GM12878 (cell line): ENCODE data around the gene IRAK2. TPM values are rescaled to one million over a fixed set of nuclear protein-coding genes. Genes with fewer than 3 reads are reported as not detected.

Experiments
- ATAC-seq: fragments of 200-7000 bp; cut with Tn5 transposase; 3 replicates; pipeline ENCODE4 v1.9.1; 2020; ENCODE audit warnings: mild to moderate bottlenecking, moderate library complexity
- BruUV-seq: library from RNA; stranded (reverse); fragments of 400-500 nt; replicated peaks from 2 replicates; lab custom pipeline; 2021; lab: Mats Ljungman, UMichigan
- CTCF ChIA-PET: fragments of 300-600 bp; sonication (Branson Sonifier 250); formaldehyde crosslinking; extraction: SDS; loops from one replicate; lab custom pipeline; 2021; ENCODE audit warnings: inconsistent platforms; lab: Yijun Ruan, JAX
- POLR2A ChIA-PET: fragments of 350-600 bp; formaldehyde crosslinking; extraction: SDS; loops from one replicate; lab custom pipeline; 2021; ENCODE audit warnings: inconsistent platforms; lab: Charles Lee
- RAD21 ChIA-PET: fragments of 300-600 bp; sonication (Branson Sonifier 250); formaldehyde crosslinking; loops from one replicate; lab custom pipeline; 2023; ENCODE audit warnings: antibody characterized with exemption; ENCODE audit not compliant: unreplicated experiment; lab: Charles Lee
- SMC1A ChIA-PET: fragments of 300-600 bp; sonication (Branson Sonifier 250); formaldehyde crosslinking; loops from one replicate; lab custom pipeline; 2023; ENCODE audit not compliant: unreplicated experiment, uncharacterized antibody; lab: Charles Lee
- DNase-seq: peaks from one replicate; pipeline ENCODE4 v3.0.0-alpha.2; 2011; ENCODE audit warnings: low read depth, low spot score
- FAIRE-seq: peaks from 3 replicates; lab custom pipeline; 2011; peaks lifted over from hg19 to GRCh38; lab: Jason Lieb, UNC
- H2AFZ ChIP-seq: 2 replicates; pipeline ENCODE4 v1.6.0; 2011; ENCODE audit warnings: low read depth, low read length, control low read depth; ENCODE audit not compliant: control insufficient read depth
- H3K27ac ChIP-seq: 2 replicates; pipeline ENCODE4 v1.5.1; 2011; ENCODE audit warnings: control low read depth; ENCODE audit not compliant: control insufficient read depth, insufficient read depth
- H3K27me3 ChIP-seq, 2 experiments: replicated peaks in 1 of 2; 2 replicates each; pipeline versions ENCODE4 v1.6.0 to v1.6.1; 2011; ENCODE audit warnings: low read length in 1 of 2; ENCODE audit not compliant: control insufficient read depth in 2 of 2, insufficient read depth in 2 of 2
- H3K36me3 ChIP-seq, 2 experiments: 2 replicates each; pipeline ENCODE4 v1.5.1; 2011; ENCODE audit warnings: low read length in 1 of 2; ENCODE audit not compliant: control insufficient read depth in 2 of 2, insufficient read depth in 2 of 2
- H3K4me1 ChIP-seq: 2 replicates; pipeline ENCODE4 v1.6.1; 2011; ENCODE audit warnings: mild to moderate bottlenecking, low read length, moderate library complexity, mixed read lengths; ENCODE audit not compliant: control insufficient read depth, insufficient read depth
- H3K4me2 ChIP-seq: 2 replicates; pipeline ENCODE4 v1.6.0; 2011; ENCODE audit warnings: control low read depth; ENCODE audit not compliant: control insufficient read depth, insufficient read depth
- H3K4me3 ChIP-seq: fragments of 200-600 bp; sonication (generic); 2 replicates; pipeline ENCODE4 v1.5.1; 2016
- H3K79me2 ChIP-seq: 2 replicates; pipeline ENCODE4 v1.6.0; 2011; ENCODE audit warnings: low read length; ENCODE audit not compliant: control insufficient read depth, insufficient read depth
- H3K9ac ChIP-seq: 2 replicates; pipeline ENCODE4 v1.8.0; 2011; ENCODE audit warnings: low read length, control low read depth, mixed read lengths; ENCODE audit not compliant: control insufficient read depth, insufficient read depth
- H3K9me3 ChIP-seq: replicated peaks from 3 replicates; pipeline ENCODE4 v1.5.1; 2011; ENCODE audit warnings: mild to moderate bottlenecking, low read length; ENCODE audit not compliant: control insufficient read depth, insufficient read depth
- H4K20me1 ChIP-seq: 2 replicates; pipeline ENCODE4 v1.6.0; 2011; ENCODE audit not compliant: control insufficient read depth, insufficient read depth
- BMI1 ChIP-seq: fragments of 450-650 bp; IDR thresholded peaks from 2 replicates; pipeline ENCODE4 v1.6.1; 2016; ENCODE audit warnings: mild to moderate bottlenecking, moderate library complexity, borderline replicate concordance
- CBFB ChIP-seq: IDR thresholded peaks from 2 replicates; pipeline ENCODE4 v1.6.1; 2016; ENCODE audit warnings: antibody characterized with exemption, low read depth
- CEBPB ChIP-seq, 2 experiments: fragments of 150-350 bp in 1 of 2; IDR thresholded peaks; 2 replicates each; pipeline ENCODE4 v1.6.1; 2012 to 2014; ENCODE audit warnings: low read depth in 2 of 2, low read length in 2 of 2, borderline replicate concordance in 1 of 2, inconsistent platforms in 1 of 2
- DPF2 ChIP-seq: fragments of 450-650 bp; IDR thresholded peaks from 2 replicates; pipeline ENCODE4 v1.6.1; 2017; ENCODE audit warnings: mild to moderate bottlenecking
- FOS ChIP-seq: IDR thresholded peaks from 3 replicates; pipeline ENCODE4 v1.6.1; 2011; ENCODE audit warnings: borderline replicate concordance; ENCODE audit not compliant: insufficient read length; ENCODE audit errors: extremely low read depth
- KAT2A ChIP-seq: conservative IDR thresholded peaks from 2 replicates; pipeline ENCODE4 v1.6.1; 2011; ENCODE audit warnings: low read depth, low read length; ENCODE audit not compliant: control insufficient read depth
- MYB ChIP-seq: fragments of 150-350 bp; IDR thresholded peaks from 2 replicates; pipeline ENCODE4 v1.6.1; 2014; ENCODE audit warnings: mild to moderate bottlenecking, low read depth, low read length, borderline replicate concordance
- PAX8 ChIP-seq: fragments of 450-650 bp; IDR thresholded peaks from 2 replicates; pipeline ENCODE4 v1.6.1; 2017; ENCODE audit warnings: mild to moderate bottlenecking, moderate library complexity
- POLR2A ChIP-seq: IDR thresholded peaks from 2 replicates; pipeline ENCODE4 v1.6.1; 2011; ENCODE audit warnings: low read depth, mild to moderate bottlenecking, low read length
- POU2F2 ChIP-seq: IDR thresholded peaks from 3 replicates; pipeline ENCODE4 v1.6.1; 2011; ENCODE audit warnings: low read depth, mild to moderate bottlenecking, low read length, borderline replicate concordance
- RBBP5 ChIP-seq: fragments of 200-600 bp; sonication (generic); conservative IDR thresholded peaks from 2 replicates; pipeline ENCODE4 v1.6.1; 2016
- SP1 ChIP-seq: IDR thresholded peaks from one replicate; pipeline ENCODE4 v1.6.1; 2011; ENCODE audit warnings: low read depth, low read length
- SREBF1 ChIP-seq: IDR thresholded peaks from 2 replicates; pipeline ENCODE4 v1.6.1; 2012; ENCODE audit warnings: mild to moderate bottlenecking, low read length
- SREBF2 ChIP-seq: IDR thresholded peaks from 2 replicates; pipeline ENCODE4 v1.6.1; 2012; ENCODE audit warnings: mild to moderate bottlenecking, low read length
- TCF3 ChIP-seq: IDR thresholded peaks from 2 replicates; pipeline ENCODE4 v1.6.1; 2012; ENCODE audit warnings: low read depth, mild to moderate bottlenecking, low read length, borderline replicate concordance; ENCODE audit not compliant: insufficient read depth
- TCF7 ChIP-seq: IDR thresholded peaks from 2 replicates; pipeline ENCODE4 v1.6.1; 2014; ENCODE audit warnings: antibody characterized with exemption, borderline replicate concordance
- ZNF274 ChIP-seq: IDR thresholded peaks from one replicate; pipeline ENCODE4 v1.8.0; 2011; ENCODE audit not compliant: insufficient read length, insufficient read depth
- WGBS: methylation state at CpG from one replicate; pipeline ENCODE4 v1.1.6; 2016; ENCODE audit warnings: low lambda C conversion rate; ENCODE audit not compliant: insufficient replicate concordance, insufficient coverage; ENCODE audit errors: missing lambda C conversion rate; 5-methylcytosine and 5-hydroxymethylcytosine counted together
- in situ Hi-C: fragments of 300-500 bp; cut with MboI; formaldehyde crosslinking; loops from 9 replicates; pipeline ENCODE4 v1.14.3; 2018; ENCODE audit warnings: mixed read lengths
- intact Hi-C: fragments of 100-400 bp; cut with micrococcal nuclease; formaldehyde crosslinking; loops from one replicate; pipeline ENCODE4 v1.14.2; 2022; ENCODE audit not compliant: unreplicated experiment
- polyA plus RNA-seq, 11 experiments: library from polyadenylated mRNA; depleted of rRNA in 4 of 11; unstranded in 6 of 11; stranded (reverse) in 5 of 11; fragments of >200 nt; fragmentation: Nextera tagmentation in 4 of 11; fragmentation: Illumina TruSeq in 1 of 11; extraction: Ambion mirVana in 4 of 11; extraction: Trizol in 1 of 11; gene quantifications; 1 replicate in 1 of 11; 2 replicates in 10 of 11; pipeline versions ENCODE4 v1.2.1 to v1.2.3, GENCODE V29; 2011 to 2016; ENCODE audit warnings: inconsistent platforms in 2 of 11, missing spikeins in 2 of 11, low read depth in 1 of 11
- total RNA-seq, 4 experiments: library from RNA; depleted of rRNA in 3 of 4; stranded (reverse); fragments of >200 nt in 3 of 4; fragmentation: Illumina TruSeq in 1 of 4; extraction: Trizol in 1 of 4; gene quantifications; 2 replicates each; pipeline versions ENCODE4 v1.2.1 to v1.2.3, GENCODE V29; 2013 to 2021
- TF ChIP-seq, protein P1 (sequence below): fragments of 450-650 bp; IDR thresholded peaks from 2 replicates; pipeline ENCODE4 v1.6.1; 2018; ENCODE audit warnings: borderline replicate concordance, mild to moderate bottlenecking; ENCODE audit not compliant: partially characterized antibody
- TF ChIP-seq, protein P2 (sequence below): fragments of 450-650 bp; IDR thresholded peaks from 2 replicates; pipeline ENCODE4 v1.6.1; 2017; ENCODE audit warnings: mild to moderate bottlenecking
- TF ChIP-seq, protein P3 (sequence below): fragments of 450-650 bp; IDR thresholded peaks from 2 replicates; pipeline ENCODE4 v1.6.1; 2017; ENCODE audit warnings: mild to moderate bottlenecking, low read depth, inconsistent platforms; ENCODE audit not compliant: poor library complexity, severe bottlenecking

IRAK2 gene
- total and polyA plus RNA-seq, 10 of the 15 experiments (the other 5 are each of a cell fraction or from before 2014, with no cell fraction given): 0.48 to 5.7 (median 4.5) TPM

DNA sequence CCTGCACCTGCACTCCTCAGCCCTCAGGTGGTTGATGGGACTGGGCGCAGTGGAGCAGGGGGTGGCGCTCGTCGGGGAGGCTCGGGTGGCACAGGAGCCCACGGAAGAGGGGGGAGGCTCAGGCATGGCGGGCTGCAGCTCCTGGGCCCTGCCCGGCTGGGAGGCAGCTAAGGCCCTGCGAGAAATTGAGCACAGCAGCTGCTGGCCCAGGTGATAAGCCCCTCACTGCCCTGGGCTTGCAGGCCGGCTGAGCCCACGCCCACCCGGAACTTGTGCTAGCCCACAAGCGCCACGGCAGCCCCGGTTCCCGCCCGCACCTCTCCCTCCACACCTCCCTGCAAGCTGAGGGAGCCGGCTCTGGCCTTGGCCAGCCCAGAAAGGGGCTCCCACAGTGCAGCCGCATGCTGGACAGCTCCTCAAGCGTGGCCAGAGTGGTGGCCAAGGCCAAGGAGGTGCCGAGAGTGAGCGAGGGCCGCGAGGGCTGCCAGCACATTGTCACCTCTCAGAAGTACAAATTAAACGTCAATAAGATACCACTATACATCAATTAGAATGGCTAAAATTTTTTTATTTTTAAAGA, 28.2 kb upstream of the IRAK2 start (continued):
- TF ChIP-seq, protein P1, sequence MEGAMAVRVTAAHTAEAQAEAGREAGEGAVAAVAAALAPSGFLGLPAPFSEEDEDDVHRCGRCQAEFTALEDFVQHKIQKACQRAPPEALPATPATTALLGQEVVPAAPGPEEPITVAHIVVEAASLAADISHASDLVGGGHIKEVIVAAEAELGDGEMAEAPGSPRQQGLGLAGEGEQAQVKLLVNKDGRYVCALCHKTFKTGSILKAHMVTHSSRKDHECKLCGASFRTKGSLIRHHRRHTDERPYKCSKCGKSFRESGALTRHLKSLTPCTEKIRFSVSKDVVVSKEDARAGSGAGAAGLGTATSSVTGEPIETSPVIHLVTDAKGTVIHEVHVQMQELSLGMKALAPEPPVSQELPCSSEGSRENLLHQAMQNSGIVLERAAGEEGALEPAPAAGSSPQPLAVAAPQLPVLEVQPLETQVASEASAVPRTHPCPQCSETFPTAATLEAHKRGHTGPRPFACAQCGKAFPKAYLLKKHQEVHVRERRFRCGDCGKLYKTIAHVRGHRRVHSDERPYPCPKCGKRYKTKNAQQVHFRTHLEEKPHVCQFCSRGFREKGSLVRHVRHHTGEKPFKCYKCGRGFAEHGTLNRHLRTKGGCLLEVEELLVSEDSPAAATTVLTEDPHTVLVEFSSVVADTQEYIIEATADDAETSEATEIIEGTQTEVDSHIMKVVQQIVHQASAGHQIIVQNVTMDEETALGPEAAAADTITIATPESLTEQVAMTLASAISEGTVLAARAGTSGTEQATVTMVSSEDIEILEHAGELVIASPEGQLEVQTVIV: no peak
- no peak for TF ChIP-seq TCF7
- TF ChIP-seq, protein P2, sequence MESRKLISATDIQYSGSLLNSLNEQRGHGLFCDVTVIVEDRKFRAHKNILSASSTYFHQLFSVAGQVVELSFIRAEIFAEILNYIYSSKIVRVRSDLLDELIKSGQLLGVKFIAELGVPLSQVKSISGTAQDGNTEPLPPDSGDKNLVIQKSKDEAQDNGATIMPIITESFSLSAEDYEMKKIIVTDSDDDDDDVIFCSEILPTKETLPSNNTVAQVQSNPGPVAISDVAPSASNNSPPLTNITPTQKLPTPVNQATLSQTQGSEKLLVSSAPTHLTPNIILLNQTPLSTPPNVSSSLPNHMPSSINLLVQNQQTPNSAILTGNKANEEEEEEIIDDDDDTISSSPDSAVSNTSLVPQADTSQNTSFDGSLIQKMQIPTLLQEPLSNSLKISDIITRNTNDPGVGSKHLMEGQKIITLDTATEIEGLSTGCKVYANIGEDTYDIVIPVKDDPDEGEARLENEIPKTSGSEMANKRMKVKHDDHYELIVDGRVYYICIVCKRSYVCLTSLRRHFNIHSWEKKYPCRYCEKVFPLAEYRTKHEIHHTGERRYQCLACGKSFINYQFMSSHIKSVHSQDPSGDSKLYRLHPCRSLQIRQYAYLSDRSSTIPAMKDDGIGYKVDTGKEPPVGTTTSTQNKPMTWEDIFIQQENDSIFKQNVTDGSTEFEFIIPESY: no peak
- TF ChIP-seq CBFB: no peak
- TF ChIP-seq CEBPB (IDR thresholded peaks at IDR 0.05; ENCODE audit: borderline replicate concordance in 1 of 2, low read depth in 2 of 2, low read length in 2 of 2): no peak
- no peak for TF ChIP-seq SP1
- TF ChIP-seq FOS: no peak

DNA sequence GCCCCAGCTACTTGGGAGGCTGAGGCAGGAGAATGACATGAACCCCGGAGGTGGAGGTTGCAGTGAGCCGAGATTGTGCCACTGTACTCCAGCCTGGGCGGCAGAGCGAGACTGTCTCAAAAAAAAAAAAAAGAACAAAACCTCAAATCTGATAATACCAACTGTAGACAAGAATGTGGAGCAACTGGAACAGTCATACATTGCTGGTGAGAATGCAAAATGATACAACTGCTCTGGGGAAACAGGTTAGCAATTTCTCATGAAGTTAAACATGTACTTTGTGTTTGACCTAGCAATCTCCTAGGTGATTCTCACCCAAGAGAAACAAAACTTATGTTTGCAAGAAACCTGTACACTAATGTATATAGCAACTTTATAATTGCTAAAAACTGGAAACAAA, 27.5 kb upstream of the IRAK2 start:
- Histone ChIP-seq H4K20me1 (no peaks in the 10 kb centered on the region), H3K4me1 (no peaks in the 10 kb centered on the region; the same call in 1 of the 2 replicates), H3K9me3 (no peaks in the 10 kb centered on the region; the same call in 1 of the 3 replicates), H3K79me2 (peaks cover 7% of the 10 kb centered on the region), H3K27me3 (no peaks in the 10 kb centered on the region), H3K4me2 (no peak overlapping the region), H3K4me3 (no peak overlapping the region), H3K9ac (no peak overlapping the region), H2AFZ (no peak overlapping the region), H3K27ac (no peak overlapping the region), H3K36me3 (no peaks in the 10 kb centered on the region)
- in situ Hi-C loops (no loop called here), intact Hi-C loops (no loop called here)
- BruUV-seq: no TSS peak
- 65% methylated on average over 4 of the region's 4 CpGs for WGBS
- DNase-seq: no peak
- ATAC-seq: no peak
- CTCF ChIA-PET: no interaction called here
- SMC1A ChIA-PET: no interaction called here
- FAIRE-seq: no peak
- POLR2A ChIA-PET: no interaction called here
- RAD21 ChIA-PET: no interaction called here
- TF ChIP-seq POLR2A (no peak), POU2F2 (no peak), SREBF1 (no peak), ZNF274 (no peak), KAT2A (no peak), TCF3 (no peak), RBBP5 (no peak), PAX8 (no peak), DPF2 (no peak), SREBF2 (no peak), BMI1 (no peak), MYB (no peak)
- TF ChIP-seq, protein P3, sequence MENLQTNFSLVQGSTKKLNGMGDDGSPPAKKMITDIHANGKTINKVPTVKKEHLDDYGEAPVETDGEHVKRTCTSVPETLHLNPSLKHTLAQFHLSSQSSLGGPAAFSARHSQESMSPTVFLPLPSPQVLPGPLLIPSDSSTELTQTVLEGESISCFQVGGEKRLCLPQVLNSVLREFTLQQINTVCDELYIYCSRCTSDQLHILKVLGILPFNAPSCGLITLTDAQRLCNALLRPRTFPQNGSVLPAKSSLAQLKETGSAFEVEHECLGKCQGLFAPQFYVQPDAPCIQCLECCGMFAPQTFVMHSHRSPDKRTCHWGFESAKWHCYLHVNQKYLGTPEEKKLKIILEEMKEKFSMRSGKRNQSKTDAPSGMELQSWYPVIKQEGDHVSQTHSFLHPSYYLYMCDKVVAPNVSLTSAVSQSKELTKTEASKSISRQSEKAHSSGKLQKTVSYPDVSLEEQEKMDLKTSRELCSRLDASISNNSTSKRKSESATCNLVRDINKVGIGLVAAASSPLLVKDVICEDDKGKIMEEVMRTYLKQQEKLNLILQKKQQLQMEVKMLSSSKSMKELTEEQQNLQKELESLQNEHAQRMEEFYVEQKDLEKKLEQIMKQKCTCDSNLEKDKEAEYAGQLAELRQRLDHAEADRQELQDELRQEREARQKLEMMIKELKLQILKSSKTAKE: no peak
